GM19372 (cell line): ENCODE results near the gene UAP1L1.
"Not testable (repeated sequence)": the region's sequence is repeated elsewhere in the genome, so short reads cannot be mapped to it uniquely, and the experiment has no call there.

Experiments used
- ATAC-seq: cut with Tn5 transposase; IDR thresholded peaks from one replicate; pipeline ENCODE4 v1.9.1; 2021; ENCODE audit warnings: mild to moderate bottlenecking, low read depth, moderate library complexity; ENCODE audit not compliant: unreplicated experiment

UAP1L1 gene

GRCh38 chr9:137077010-137077747 lies at the start of gene UAP1L1:
Gene UAP1L1, plus strand, starts transcription at chr9:137077517. Its CDS starts 16 bp downstream, at chr9:137077533.
- ATAC-seq: peak; percentile 55

GRCh38 chr9:137028263-137029057 lies 48.9 kb upstream of the UAP1L1 start:
- ATAC-seq: peak; percentile 62

- ATAC-seq: no peak
Observed at GRCh38 chr9:137029058-137029936, 48.0 kb upstream of the UAP1L1 start.

- no peak for ATAC-seq
Observed at GRCh38 chr9:137030006-137030405, 47.3 kb upstream of the UAP1L1 start.

GRCh38 chr9:137030538-137031527 lies 46.5 kb upstream of the UAP1L1 start:
- no peak for ATAC-seq

GRCh38 chr9:137031904-137032640 lies 45.2 kb upstream of the UAP1L1 start, which contains the start of gene FUT7:
Gene FUT7, minus strand, starts transcription at chr9:137032088. Its CDS starts 97 bp downstream, at chr9:137031991.
- no peak for ATAC-seq

GRCh38 chr9:137032858-137033257 lies 44.5 kb upstream of the UAP1L1 start:
- ATAC-seq: no peak

- ATAC-seq: not testable (repeated sequence)
Observed at GRCh38 chr9:137033481-137033880, 43.8 kb upstream of the UAP1L1 start.

- no peak for ATAC-seq
Observed at GRCh38 chr9:137034039-137034708, 43.1 kb upstream of the UAP1L1 start.

GRCh38 chr9:137034709-137035506 lies 42.4 kb upstream of the UAP1L1 start:
- ATAC-seq: no peak

- ATAC-seq: no peak
Observed at GRCh38 chr9:137035507-137035834, 41.8 kb upstream of the UAP1L1 start.

- no peak for ATAC-seq
Observed at GRCh38 chr9:137035937-137036336, 41.4 kb upstream of the UAP1L1 start.

- no peak for ATAC-seq
Observed at GRCh38 chr9:137037035-137037434, 40.3 kb upstream of the UAP1L1 start.

GRCh38 chr9:137037483-137037882 lies 39.8 kb upstream of the UAP1L1 start:
- no peak for ATAC-seq

- no peak for ATAC-seq
Observed at GRCh38 chr9:137038916-137039315, 38.4 kb upstream of the UAP1L1 start.

- ATAC-seq: no peak
Observed at GRCh38 chr9:137039611-137040366, 37.5 kb upstream of the UAP1L1 start.

GRCh38 chr9:137040568-137040967 lies 36.7 kb upstream of the UAP1L1 start:
- ATAC-seq: no peak
